Tibial nerve (tissue), 4 donors: ENCODE measurements around the gene SLC34A3. TPM values are rescaled to one million over a fixed set of nuclear protein-coding genes. Genes with fewer than 3 reads are reported as not detected.

Source experiments
- DNase-seq, 2 donors: peaks; one replicate each; pipeline ENCODE4 v3.0.0-alpha.2; 2019; ENCODE audit warnings: low spot score in 2 of 2
- H3K27ac ChIP-seq, 4 donors: fragments of 200-600 bp; sonication (generic) in 3 of 4; one replicate each; pipeline ENCODE4 v1.5.1; 2017 to 2019; ENCODE audit warnings: mild to moderate bottlenecking in 1 of 4
- H3K27me3 ChIP-seq, 2 donors: fragments of 200-600 bp; sonication (generic) in 1 of 2; one replicate each; pipeline versions ENCODE4 v1.5.1 to v1.6.0; 2017 to 2019
- H3K36me3 ChIP-seq, 3 donors: fragments of 200-600 bp; sonication (generic); one replicate each; pipeline ENCODE4 v1.5.1; 2018 to 2019
- H3K4me1 ChIP-seq, 4 donors: fragments of 200-600 bp; sonication (generic) in 3 of 4; one replicate each; pipeline ENCODE4 v1.5.1; 2017 to 2019
- H3K4me3 ChIP-seq, 4 donors: fragments of 200-600 bp; sonication (generic) in 3 of 4; one replicate each; pipeline ENCODE4 v1.5.1; 2017 to 2019; ENCODE audit warnings: mild to moderate bottlenecking in 1 of 4, moderate library complexity in 1 of 4
- H3K9me3 ChIP-seq, 4 donors: fragments of 200-600 bp; sonication (generic) in 3 of 4; one replicate each; pipeline ENCODE4 v1.5.1; 2017 to 2019
- CTCF ChIP-seq, 5 experiments: fragments of 200-600 bp in 3 of 5; fragments of 450-650 bp in 2 of 5; sonication (generic) in 3 of 5; IDR thresholded peaks; one replicate each; pipeline ENCODE4 v1.5.1; 2016 to 2019; ENCODE audit warnings: antibody characterized with exemption in 5 of 5, mild to moderate bottlenecking in 3 of 5, moderate library complexity in 2 of 5
- EP300 ChIP-seq, 2 donors: sonication (generic); formaldehyde crosslinking; IDR thresholded peaks; one replicate each; pipeline ENCODE4 v1.6.1; 2017; ENCODE audit warnings: antibody characterized with exemption in 2 of 2, mild to moderate bottlenecking in 1 of 2
- POLR2A ChIP-seq, 2 donors: fragments of 450-650 bp; IDR thresholded peaks; one replicate each; pipeline ENCODE4 v1.6.1; 2017; ENCODE audit warnings: antibody characterized with exemption in 2 of 2, mild to moderate bottlenecking in 2 of 2, moderate library complexity in 2 of 2
- WGBS, 2 donors: methylation state at CpG; one replicate each; pipeline ENCODE4 v1.1.5; 2018; 5-methylcytosine and 5-hydroxymethylcytosine counted together
- total RNA-seq, 4 donors: library from RNA; depleted of rRNA; stranded (reverse); fragments of >200 nt; gene quantifications; one replicate each; pipeline ENCODE4 v1.1.0, GENCODE V29; 2016

SLC34A3 gene
- total RNA-seq, 4 donors from 2014 or later, result not detected

DNA sequence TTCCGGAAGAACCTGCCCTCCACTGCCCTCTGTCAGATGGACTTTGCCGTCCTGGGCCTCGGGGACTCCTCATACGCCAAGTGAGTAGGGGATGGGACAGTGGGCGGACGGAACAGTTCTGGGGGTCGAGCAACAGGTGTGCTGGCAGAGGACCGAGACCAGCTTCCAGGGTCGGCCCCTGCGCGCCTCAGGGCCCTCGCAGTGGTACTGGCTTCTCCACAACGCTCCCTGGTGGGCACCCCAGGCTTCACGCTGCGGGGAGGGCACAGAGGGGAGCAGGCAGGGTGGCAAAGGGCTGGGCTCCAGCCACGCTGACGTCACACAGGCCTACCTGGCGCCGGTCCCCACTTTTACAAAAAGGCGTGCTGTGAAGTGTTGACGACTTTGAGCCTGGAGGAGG lies 18.2 kb upstream of the SLC34A3 start:
- peaks cover 0 to 65% (median 0%) of the 10 kb centered on the region in 3 donors for H3K36me3 ChIP-seq
- no peaks in the 10 kb centered on the region for H3K27me3 ChIP-seq
- no peak overlapping the region for H3K4me3 ChIP-seq
- peaks cover 0 to 9% (median 4%) of the 10 kb centered on the region in 4 donors for H3K4me1 ChIP-seq
- H3K9me3 ChIP-seq, result no peaks in the 10 kb centered on the region
- TF ChIP-seq CTCF (IDR thresholded peaks at IDR 0.05), result no peak
- TF ChIP-seq EP300 (IDR thresholded peaks at IDR 0.05), result no peak
- no peak for TF ChIP-seq POLR2A (IDR thresholded peaks at IDR 0.05)
- 71 to 87% methylated on average over 17 to 21 of the region's 21 CpGs for WGBS, 2 donors
- no peak for DNase-seq
- no peak overlapping the region for H3K27ac ChIP-seq

GRCh38 chr9:137213160-137214060 lies 17.3 kb upstream of the SLC34A3 start:
- no peaks in the 10 kb centered on the region for H3K9me3 ChIP-seq
- WGBS, 2 donors, result 80 to 87% methylated on average over 33 to 43 of the region's 49 CpGs
- peak overlapping the region in 1 of 4 donors; percentile 24 for H3K27ac ChIP-seq
- TF ChIP-seq CTCF (IDR thresholded peaks at IDR 0.05), result no peak
- no peak for TF ChIP-seq EP300 (IDR thresholded peaks at IDR 0.05)
- no peak for TF ChIP-seq POLR2A (IDR thresholded peaks at IDR 0.05)
- H3K36me3 ChIP-seq, result peaks cover 0 to 59% (median 0%) of the 10 kb centered on the region in 3 donors
- H3K4me1 ChIP-seq, result peaks cover 0 to 18% (median 10%) of the 10 kb centered on the region in 4 donors
- H3K27me3 ChIP-seq, result no peaks in the 10 kb centered on the region
- no peak overlapping the region for H3K4me3 ChIP-seq
- no peak for DNase-seq

- Histone ChIP-seq H3K27me3 (no peaks in the 10 kb centered on the region), H3K9me3 (no peaks in the 10 kb centered on the region), H3K36me3 (peaks cover 0 to 50% (median 0%) of the 10 kb centered on the region in 3 donors), H3K27ac (no peak overlapping the region), H3K4me1 (peaks cover 0 to 30% (median 13%) of the 10 kb centered on the region in 4 donors), H3K4me3 (no peak overlapping the region)
- DNase-seq, result no peak
- TF ChIP-seq POLR2A (IDR thresholded peaks at IDR 0.05) (no peak), EP300 (IDR thresholded peaks at IDR 0.05) (no peak), CTCF (IDR thresholded peaks at IDR 0.05) (no peak)
- WGBS, 2 donors, result 92 to 95% methylated on average over 15 to 17 of the region's 19 CpGs
These were observed 16.1 kb upstream of the SLC34A3 start for GRCh38 chr9:137214620-137215019.

DNA sequence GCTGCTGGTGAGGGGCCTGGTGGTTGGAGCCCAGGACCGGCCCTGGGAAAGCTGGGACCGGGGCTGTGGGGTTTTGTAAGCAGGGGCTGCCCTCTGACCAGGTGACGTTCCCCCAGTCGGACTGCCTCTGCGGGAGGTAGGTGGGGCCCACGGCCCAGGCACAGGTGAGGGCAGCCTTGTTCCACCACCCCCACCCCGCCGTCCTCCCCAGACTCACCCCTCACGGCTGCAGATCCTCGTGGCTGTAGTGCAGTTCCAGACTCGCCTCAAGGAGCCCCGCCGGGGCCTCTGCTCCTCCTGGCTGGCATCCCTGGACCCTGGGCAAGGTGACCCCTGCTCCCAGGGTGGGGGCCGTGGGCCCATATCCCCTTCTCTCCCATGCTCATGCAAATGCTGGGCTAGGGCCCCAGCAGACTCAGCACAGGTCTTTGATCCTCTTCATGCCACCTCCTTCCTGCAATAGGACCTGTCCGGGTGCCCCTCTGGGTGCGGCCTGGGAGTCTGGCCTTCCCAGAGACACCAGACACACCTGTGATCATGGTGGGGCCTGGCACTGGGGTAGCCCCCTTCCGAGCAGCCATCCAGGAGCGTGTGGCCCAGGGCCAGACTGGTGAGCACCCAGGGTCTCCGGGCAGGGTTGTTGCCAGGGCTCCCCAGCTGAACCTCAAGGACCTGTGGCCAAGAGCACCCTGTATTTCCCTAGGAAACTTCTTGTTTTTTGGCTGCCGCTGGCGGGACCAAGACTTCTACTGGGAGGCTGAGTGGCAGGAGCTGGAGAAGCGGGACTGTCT lies 15.3 kb upstream of the SLC34A3 start:
- peaks cover 0 to 37% (median 13%) of the 10 kb centered on the region in 4 donors for H3K4me1 ChIP-seq
- TF ChIP-seq EP300 (IDR thresholded peaks at IDR 0.05) (no peak), CTCF (IDR thresholded peaks at IDR 0.05) (no peak), POLR2A (IDR thresholded peaks at IDR 0.05) (no peak)
- DNase-seq, result no peak
- H3K9me3 ChIP-seq, result no peaks in the 10 kb centered on the region
- no peaks in the 10 kb centered on the region for H3K27me3 ChIP-seq
- H3K36me3 ChIP-seq, result peaks cover 0 to 43% (median 0%) of the 10 kb centered on the region in 3 donors
- H3K4me3 ChIP-seq, result no peak overlapping the region
- WGBS, 2 donors, result 91 to 98% methylated on average over 20 to 21 of the region's 22 CpGs
- peak overlapping the region in 1 of 4 donors; percentile 80 for H3K27ac ChIP-seq
